NCI-H446 (cell line): Measurements from ENCODE around the gene USP19.

ENCODE experiments used
- DNase-seq, 2 experiments: peaks; one replicate each; lab custom pipeline; 2025; lab: John Stamatoyannopoulos, UW

The USP19 gene, protein sequence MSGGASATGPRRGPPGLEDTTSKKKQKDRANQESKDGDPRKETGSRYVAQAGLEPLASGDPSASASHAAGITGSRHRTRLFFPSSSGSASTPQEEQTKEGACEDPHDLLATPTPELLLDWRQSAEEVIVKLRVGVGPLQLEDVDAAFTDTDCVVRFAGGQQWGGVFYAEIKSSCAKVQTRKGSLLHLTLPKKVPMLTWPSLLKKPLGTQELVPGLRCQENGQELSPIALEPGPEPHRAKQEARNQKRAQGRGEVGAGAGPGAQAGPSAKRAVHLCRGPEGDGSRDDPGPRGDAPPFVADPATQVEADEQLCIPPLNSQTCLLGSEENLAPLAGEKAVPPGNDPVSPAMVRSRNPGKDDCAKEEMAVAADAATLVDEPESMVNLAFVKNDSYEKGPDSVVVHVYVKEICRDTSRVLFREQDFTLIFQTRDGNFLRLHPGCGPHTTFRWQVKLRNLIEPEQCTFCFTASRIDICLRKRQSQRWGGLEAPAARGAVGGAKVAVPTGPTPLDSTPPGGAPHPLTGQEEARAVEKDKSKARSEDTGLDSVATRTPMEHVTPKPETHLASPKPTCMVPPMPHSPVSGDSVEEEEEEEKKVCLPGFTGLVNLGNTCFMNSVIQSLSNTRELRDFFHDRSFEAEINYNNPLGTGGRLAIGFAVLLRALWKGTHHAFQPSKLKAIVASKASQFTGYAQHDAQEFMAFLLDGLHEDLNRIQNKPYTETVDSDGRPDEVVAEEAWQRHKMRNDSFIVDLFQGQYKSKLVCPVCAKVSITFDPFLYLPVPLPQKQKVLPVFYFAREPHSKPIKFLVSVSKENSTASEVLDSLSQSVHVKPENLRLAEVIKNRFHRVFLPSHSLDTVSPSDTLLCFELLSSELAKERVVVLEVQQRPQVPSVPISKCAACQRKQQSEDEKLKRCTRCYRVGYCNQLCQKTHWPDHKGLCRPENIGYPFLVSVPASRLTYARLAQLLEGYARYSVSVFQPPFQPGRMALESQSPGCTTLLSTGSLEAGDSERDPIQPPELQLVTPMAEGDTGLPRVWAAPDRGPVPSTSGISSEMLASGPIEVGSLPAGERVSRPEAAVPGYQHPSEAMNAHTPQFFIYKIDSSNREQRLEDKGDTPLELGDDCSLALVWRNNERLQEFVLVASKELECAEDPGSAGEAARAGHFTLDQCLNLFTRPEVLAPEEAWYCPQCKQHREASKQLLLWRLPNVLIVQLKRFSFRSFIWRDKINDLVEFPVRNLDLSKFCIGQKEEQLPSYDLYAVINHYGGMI (N-terminal part only)

DNA sequence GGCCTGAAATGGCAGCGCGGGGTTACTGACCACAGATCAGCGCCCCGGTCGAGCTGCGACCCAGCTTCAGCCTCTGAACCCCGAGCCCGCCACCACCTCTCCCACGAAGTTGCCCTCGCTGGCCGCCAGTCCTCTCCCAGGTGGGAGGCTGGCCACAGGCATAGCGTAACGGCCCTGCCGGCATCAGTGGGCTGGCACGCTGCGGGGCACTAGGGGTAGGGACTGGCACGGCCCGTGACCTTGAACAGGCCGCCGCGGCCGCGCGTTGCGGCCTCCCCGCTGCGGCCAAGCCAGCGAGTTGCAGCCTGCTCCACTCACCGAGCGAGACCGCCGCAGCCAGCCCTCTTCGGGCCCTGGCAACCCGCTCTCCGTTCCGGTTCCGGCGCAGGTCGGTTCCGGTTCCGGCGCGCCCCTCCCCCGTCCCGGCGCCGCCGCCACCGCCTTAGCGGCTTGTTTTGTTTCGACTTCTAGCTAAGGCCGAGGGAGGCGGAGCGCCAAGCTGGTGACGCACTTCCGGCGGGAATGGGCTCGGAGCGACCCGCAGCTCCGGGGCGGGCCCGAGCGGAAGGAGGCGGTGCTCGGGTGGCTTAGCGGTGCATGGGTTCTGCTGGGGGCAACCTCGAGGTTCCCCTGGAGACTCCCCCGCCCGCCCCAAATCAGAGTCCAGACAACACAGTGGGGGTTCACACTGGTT is at the start of gene USP19:
Gene USP19 (minus strand): TSS at position 386 of the 694 bp plus-strand sequence. CDS start 1,678 bp downstream, outside the sequence.
- DNase-seq = peak; percentile 55 to 86

DNA sequence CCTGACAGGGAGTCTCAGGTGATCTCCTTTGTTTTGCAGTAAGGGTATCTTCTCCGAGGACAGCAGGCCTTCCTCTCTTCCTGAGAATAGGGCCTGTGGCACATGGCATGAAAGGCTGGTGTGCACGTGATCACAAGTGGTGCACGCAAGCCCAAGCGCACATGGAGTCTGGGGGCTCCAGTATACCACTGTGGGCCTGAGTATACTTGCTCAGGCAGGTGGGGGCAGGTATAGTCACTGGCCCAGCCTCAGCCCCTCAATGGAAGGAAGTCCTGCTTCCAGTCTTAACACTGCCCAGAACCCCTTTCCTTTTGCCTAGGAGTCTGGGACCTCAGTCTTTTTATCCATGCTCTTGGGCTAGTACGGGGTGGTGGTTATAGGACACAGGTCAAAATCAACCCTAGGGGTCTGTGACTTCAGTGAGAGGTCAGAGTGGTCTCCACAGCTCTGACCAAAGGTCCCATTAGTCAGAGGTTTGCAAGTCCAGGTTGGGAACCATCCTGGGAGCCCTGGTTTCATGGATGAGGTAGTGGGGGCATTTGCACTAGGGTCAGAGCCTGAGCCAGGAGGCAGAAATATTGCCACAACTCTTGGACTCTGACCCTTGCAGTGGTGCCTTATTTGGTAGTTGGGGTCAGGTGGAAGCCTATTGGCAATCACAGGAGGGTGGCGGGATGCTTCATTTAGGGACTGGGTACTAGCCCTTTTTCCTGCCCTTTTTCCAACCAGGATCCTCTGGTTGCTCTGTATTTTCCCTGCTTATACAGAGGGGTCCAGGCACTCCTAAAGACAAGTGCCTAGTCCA is 46.3 kb upstream of the USP19 start:
- DNase-seq = no peak

DNA sequence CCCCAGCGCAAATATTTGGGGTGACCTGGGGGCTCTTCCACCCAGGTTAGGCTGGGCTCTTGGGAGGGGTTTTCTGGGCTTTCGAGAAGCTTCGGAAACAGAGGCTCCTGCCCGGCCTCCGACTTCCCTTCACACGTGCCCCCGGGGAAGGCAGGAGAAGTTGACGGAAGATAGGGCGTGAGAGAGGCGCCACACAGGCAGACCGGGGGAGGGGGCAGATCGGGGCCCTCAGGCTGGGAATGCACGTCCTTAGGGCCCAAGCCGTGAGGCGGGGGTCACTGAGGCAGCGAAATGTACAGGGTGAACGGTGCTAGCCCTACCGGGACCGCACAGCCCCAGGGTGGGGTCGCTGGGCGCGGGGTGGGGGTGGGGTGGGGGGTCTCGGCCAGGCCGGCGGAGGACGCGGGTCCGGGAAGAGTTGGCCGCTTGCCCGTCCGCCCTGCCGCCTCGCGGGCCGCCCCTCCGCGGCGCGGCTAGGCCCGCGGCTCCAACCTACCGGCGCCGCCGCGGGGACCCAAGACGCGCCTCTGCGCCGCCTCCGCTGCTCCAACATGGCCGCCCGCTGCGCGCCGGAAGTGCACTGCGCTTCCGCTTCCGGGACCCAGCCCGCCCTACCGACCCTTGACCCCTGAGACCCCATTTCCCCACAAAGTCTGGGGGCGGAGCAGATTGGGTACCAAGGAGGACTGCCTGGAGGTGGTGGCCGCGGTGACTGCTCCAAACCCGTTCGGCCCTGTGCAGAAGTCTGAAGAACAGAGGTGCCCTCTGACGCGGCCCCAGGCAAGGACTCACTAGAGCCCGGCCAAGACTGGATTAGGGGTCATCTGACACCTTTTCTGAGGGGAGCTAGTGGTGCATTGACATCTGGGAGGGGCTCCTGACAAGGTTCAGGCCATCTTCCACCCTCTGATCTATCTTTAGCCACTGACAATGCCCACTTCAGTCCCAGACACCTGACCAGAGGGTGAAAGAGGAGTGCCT is 45.4 kb upstream of the USP19 start, which contains the start of gene CCDC71:
Gene CCDC71 (minus strand): TSS at position 561 of the 981 bp plus-strand sequence. CDS start 2,123 bp downstream, outside the sequence.
- peak; percentile 33 to 66 for DNase-seq

DNA sequence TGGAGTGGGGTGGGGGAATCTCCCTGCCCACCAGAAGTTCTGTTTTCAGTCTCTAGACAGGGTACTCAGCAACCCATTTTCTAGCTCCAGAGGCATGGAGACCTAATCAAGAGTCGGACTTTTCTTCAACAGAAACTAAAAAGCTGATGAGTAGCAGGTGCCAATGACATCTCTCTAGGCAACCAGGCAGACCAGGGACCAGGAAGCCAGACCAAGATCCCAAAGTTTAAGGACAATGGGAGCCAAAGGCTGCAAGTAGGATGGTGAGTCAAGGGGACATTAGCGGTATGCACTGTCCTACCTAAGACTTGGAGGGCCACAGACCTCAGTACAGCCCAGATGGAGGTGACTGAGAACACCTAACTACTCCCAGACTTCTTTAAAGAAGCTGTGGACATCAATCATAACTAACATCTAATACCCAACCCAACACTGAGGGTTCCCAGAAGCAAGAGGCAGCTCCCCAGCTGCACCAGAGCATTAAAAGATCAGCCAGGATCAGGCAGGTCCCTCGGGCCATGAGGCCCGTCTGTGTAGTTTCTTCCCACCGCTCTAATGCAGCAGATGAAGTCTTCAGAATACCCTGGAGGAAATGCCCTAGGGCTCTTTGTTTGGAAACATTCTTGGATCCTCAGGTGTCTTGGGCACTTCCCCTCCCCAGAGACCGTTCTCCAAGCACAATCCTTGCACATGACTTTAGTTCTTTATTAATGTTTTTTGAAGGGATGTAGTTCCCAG is 44.5 kb upstream of the USP19 start:
- no peak for DNase-seq

DNA sequence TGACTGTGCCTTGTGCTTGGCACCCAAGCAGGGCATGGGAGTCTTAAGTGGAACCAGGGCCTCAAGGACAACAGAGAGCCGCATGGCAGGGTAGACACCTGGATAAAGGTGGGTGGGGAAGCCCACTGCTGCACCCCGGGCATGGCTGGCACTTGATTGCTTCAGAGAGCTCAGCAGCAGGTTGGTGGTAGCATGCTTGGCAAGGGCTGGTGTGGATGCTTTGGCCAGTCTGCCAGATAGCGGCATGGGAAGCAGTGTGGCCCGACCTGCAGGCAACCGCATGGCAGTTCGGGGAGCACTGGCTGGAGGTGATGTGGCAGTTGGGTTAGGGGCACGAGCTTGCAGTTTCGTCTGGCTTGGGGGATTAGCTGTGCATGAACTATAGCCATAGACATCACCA is 43.0 kb upstream of the USP19 start:
- DNase-seq = no peak

DNA sequence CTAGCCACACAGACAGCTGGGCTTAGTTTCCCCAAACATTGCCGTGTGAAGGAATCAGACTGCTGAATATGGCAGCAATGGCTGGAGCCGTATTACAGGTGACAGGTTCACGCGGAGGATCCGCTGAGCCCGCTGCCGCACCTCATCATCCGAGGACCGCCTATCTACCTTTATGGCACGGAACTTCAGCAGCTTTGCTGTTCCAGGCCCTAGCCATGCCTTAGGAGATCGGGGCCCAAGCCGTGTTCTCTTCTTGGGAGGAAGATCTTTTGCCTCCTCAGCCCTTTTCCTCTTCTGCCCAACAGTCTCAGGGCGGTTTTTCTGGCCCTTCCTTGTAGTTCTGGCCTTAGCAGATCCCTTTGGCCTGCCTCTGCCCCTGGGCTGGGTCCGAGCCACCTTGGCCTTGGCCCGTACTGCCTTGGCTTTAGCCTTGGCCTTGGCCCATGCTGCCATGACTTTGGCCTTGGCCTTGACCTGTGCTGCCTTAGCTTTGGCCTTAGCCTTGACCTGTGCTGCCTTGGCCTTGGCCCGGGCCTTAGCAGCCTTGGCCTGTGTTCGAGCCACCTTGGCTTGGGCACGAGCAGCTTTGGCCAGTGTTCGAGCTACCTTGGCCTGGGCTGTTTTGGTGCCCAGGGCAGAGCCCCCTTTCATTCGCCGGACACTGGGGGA is 42.3 kb upstream of the USP19 start:
- no peak for DNase-seq

DNA sequence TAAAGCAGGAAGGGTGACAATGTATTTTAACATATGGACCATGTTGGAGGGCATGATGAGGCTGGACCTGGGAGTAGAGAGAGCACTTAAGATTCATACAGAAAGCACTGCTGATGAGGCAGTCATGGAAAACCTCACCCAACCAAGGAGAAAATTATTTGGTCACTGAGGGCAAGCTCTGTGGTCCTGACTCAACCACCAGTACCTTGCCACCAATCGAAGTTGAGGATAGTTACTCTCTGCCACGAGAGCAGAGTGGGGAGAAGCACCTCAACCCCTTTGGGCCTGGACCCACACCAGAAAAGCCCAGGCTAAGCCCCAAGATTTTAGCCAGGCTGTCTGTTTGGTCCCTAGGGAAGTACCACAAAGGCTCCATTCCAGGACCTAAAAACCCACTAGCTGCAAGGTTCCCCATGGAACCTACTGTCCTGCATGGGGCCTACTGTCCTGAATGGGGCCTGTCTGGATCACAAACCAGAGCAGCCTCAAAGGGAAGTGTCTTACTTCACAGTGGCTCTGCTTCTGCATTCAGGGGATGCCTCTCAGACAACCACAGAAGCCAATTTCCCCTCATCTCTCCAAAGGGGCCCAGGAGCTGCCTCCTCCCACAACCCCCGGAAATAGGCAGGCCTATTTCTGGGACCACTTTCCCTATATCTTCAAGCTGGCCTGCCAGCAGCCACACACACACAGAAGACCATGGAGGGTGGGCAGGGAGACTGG is 41.3 kb upstream of the USP19 start:
- DNase-seq = no peak

DNA sequence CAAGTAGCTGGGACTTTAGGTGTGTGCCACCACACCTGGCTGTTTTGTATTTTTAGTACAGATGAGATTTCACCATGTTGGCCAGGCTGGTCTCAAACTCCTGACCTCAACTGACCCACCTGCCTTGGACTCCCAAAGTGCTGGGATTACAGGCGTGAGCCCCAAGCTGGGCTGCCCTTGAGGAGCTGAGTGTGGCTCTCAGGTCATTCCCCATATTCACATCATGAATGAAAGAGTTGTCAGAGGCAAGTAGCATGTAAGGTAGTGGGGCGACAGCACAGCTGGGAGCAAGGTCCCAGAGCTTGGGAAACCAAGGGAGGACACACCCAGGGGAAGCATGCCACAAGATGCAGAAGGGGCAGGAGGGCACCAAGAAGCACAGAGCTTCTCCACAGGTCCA is 40.6 kb upstream of the USP19 start:
- DNase-seq = no peak

DNA sequence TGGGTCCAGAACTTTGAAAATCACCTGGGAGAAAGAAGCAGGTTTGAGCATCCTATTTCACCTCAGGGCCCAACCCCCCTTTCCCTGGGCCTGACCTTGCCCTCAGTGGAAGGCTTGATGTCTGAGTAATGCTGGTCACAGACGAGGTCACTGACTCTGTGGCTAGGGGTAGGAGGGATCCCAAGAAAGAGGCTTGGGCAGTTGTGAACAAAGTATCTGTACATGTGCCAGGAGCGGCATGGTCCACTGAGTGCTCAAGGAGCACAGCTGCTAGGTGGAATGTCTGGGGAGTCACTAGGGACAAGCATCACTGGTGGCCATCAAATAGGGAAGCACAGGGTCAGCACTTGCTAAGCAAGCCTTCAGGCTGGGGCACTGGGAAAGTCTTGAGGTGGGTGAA is 38.2 kb upstream of the USP19 start:
- DNase-seq = no peak

DNA sequence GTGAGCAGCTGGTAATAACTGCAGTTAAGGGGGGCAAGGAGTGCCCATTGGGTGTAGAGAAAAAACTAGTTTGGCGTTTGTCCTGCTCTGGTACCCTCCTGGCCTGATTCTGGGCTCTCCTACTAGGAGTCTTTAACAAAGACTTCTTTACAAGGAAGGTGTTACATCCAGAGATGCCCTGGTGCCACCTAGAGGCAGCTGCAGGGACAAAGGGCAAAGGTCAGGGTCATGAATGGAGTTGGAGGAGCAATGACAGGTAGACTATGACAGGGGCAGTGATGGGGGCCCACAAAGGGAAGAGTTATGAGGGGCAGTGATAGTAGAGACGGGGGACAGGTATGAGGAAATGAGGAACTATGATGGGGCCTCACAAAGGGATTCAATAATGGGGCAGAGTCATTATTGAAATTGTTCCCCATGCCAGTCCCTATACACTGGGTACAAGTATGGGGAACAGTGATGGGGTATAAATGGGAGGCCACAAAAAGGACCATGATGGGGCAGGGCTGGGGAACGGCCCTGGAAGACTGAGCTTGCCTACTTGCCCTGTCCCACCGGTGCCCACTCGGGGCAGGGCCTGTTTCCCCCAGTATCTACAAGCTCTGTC is 37.6 kb upstream of the USP19 start:
- no peak for DNase-seq

DNA sequence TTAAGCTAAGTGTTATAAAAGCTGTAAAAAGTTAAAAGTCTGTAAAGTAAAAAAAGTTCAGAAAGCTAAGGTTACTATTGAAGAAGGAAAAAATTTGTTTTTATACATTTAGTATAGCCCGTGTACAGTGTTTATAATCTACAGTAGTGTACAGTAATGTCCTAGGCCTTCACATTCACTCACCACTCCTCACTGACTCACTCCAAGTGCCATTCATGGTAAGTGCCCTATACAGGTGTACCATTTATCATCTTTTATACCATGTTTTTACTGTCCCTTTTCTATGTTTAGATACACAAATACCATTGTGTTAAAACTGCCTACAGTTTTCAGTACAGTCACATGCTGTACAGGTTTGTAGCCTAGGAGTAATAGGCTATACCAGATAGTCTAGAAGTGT is 36.7 kb upstream of the USP19 start:
- DNase-seq = no peak

DNA sequence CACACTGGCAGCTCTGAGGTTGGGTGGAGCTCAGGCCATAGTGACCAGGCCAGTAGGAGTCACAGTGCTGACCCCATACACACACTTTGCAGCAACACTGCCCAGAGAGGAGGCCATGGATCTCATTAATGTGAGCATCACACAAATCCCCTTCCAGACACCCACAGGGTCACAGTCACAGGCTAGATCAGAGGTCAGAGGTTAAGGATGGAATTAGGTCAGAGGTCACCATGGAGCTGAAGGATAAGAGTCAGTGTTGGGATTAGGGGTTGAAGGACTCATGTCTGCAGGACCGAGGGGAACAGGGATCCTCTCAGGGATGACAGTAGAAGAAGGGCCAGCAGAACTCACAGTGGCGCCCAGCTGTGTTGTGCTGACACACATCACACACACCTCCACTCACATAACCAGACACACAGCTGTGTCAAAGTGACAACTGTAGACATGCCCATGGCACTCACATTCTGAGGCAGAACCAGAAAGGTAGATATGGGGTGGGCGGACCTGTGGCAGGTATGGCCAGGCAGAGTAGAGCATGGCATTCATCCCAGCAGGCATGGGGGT is 32.8 kb upstream of the USP19 start:
- no peak for DNase-seq

DNA sequence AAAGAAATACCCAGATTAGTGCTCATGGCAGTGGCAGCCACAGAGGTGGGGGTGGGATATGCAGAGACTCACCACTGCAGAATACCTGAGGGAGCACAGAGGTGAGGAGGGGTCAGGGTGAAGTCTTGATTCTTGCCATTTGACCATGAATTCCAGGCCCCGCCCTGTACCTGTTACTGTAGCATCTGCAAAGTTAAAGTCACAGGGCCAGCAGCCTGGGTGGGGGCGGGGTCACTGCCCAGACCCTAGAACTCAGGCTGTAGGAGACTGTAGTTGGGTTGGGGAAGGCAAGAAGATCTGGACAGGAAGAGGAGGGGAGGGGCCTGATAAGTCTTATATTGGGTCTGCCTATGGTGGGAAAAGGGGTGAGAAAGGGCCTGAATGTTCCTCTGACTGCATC is 31.0 kb upstream of the USP19 start:
- no peak for DNase-seq

DNA sequence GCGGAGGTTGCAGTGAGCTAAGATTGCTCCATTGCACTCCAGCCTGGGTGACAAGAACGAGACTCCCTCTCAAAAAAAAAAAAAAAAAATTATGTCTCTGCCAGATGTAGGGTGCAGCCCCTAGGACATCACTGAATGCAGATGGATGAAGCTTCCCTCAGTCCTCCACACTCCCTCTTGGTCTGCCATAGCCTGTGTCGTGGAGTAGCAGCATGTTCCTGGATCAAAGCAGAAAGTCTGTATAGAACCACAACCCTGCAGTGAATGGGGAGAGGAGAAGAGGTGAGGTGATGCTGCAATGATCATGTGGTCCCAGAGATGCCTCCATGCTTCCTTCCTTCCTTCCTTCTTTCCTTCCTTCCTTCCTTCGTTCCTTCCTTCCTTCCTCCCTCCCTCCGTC is 27.5 kb upstream of the USP19 start:
- no peak for DNase-seq

DNA sequence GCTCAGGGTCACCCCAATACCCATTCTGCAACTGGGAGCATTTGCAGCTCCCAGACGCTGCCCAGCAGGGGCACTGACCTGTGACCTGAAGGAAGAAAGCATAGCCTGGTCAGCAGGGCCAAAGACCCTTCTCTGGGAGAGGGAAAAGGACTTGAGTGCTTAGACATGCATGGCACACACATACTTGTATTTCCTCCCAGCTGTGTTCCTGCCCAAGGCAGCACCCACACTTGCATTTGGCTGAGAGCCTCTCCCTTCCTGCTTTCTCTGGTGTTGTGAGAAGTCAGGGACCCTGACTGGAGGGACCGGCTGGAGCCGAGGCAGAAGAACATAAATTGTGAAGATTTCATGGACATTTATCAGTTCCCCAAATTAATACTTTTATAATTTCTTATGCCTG is 19.5 kb upstream of the USP19 start:
- no peak for DNase-seq

DNA sequence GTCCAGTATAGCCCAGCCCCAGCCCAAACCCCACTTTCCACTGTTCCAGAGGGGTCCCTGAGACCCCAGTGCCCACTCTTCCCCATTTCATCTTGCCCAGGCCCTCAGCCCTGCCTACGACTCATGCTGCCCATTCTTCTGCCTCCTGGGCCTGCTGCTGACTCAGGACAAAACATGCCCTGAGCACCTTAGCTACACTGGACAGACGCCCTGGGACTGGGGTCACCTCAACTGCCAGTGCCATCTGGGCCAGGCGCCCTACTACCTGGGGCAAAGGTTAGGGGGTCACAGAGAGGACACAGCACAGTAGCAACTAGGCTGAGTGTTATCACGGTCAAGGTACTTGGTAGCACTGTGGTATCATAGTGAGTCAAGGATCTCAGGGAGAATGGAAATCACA is 14.9 kb upstream of the USP19 start:
- no peak for DNase-seq
